Activated naive CD4-positive, alpha-beta T cell treated with anti-CD3 and anti-CD28 coated beads, Interleukin-2, amount 50 U/mL, for 72 hours (primary cell): ENCODE data around the gene TMEM161A. TPM values are rescaled to one million over a fixed set of nuclear protein-coding genes. Genes with fewer than 3 reads are reported as not detected.
"Not testable (repeated sequence)": the region's sequence is repeated elsewhere in the genome, so short reads cannot be mapped to it uniquely, and the experiment has no call there.

ENCODE experiments used
- ATAC-seq, 2 donors: fragments of 150-1000 bp; cut with Tn5 transposase; 2 replicates each; pipeline ENCODE4 v1.10.0; 2021; ENCODE audit warnings: mild to moderate bottlenecking in 2 of 2, moderate library complexity in 2 of 2
- DNase-seq, 2 donors: peaks; one replicate each; pipeline ENCODE4 v3.0.0; 2021 to 2022; ENCODE audit warnings: low spot score in 2 of 2
- H3K27ac Mint-ChIP-seq, 2 donors: one replicate each; pipeline ENCODE4 v1.8.0; 2022; ENCODE audit warnings: mild to moderate bottlenecking in 2 of 2, mixed read lengths in 2 of 2
- H3K36me3 Mint-ChIP-seq, 2 donors: one replicate each; pipeline ENCODE4 v1.8.0; 2022; ENCODE audit warnings: mixed read lengths in 2 of 2
- H3K9me3 Mint-ChIP-seq, 2 donors: one replicate each; pipeline ENCODE4 v1.8.0; 2022; ENCODE audit warnings: mixed read lengths in 2 of 2
- total RNA-seq, 2 donors: library from RNA; stranded (reverse); gene quantifications; one replicate each; pipeline ENCODE4 v1.2.3, GENCODE V29; 2022

Gene TMEM161A
- total RNA-seq, 2 donors from 2014 or later: 22.9 to 28.2 TPM

GRCh38 chr19:19139876-19140229 is 1.6 kb upstream of the TMEM161A start:
- no peak overlapping the region for H3K27ac Mint-ChIP-seq

DNA sequence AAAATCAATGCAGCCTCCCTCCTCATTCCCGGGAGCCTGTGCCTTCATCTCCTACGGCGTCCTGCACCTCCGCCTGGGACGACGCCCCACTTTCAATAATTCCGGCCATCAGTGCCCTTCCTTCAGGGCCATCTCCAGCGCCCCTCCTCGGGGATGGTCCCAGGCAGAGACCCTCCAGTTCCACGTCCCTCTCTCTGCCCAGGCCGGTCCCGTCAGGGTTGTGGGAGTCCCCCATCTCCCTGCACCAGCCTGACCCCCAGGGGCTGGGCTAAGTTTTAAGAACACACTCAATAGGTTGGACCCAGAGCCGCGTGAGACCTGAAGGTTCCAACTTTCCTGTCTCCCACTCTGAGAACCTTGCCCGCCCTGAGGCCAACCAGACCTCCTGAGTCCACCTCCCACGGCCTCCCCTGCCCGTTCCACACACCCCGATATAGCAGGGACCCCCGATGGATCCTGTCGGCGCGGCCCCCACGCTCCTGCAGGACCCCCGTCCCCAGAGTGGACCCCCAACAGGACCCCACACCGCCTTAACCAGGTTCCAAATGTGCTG is 646 bp downstream of the TMEM161A start:
- no peak for DNase-seq
- Mint-ChIP-seq H3K36me3 (peaks cover 8 to 16% of the 10 kb centered on the region in 2 donors), H3K27ac (peak overlapping the region; percentile 99), H3K9me3 (peaks cover 0 to 4% of the 10 kb centered on the region in 2 donors)
- ATAC-seq: no peak

More at GRCh38 chr19:19139876-19140229, 1.6 kb upstream of the TMEM161A start:
- no peaks in the 10 kb centered on the region for H3K9me3 Mint-ChIP-seq
- ATAC-seq: no peak
- peaks cover 0 to 7% of the 10 kb centered on the region in 2 donors for H3K36me3 Mint-ChIP-seq
- no peak for DNase-seq

GRCh38 chr19:19135713-19136112 is 2.6 kb downstream of the TMEM161A start:
- not testable (repeated sequence) for ATAC-seq, DNase-seq, H3K27ac Mint-ChIP-seq, H3K9me3 Mint-ChIP-seq
- peaks cover 17 to 25% of the 10 kb centered on the region in 2 donors for H3K36me3 Mint-ChIP-seq

- Mint-ChIP-seq H3K36me3 (peaks cover 17 to 25% of the 10 kb centered on the region in 2 donors), H3K27ac (no peak overlapping the region), H3K9me3 (peaks cover 3 to 4% of the 10 kb centered on the region in 2 donors)
- peak in 1 of 2 donors; percentile 49 for DNase-seq
- no peak for ATAC-seq
Observed at GRCh38 chr19:19134687-19135158, 3.6 kb downstream of the TMEM161A start.

- ATAC-seq (no peak), DNase-seq (no peak)
- Mint-ChIP-seq H3K36me3 (peaks cover 17 to 25% of the 10 kb centered on the region in 2 donors), H3K27ac (no peak overlapping the region), H3K9me3 (peaks cover 3 to 4% of the 10 kb centered on the region in 2 donors)
Observed at GRCh38 chr19:19133985-19134384, 4.3 kb downstream of the TMEM161A start.

DNA sequence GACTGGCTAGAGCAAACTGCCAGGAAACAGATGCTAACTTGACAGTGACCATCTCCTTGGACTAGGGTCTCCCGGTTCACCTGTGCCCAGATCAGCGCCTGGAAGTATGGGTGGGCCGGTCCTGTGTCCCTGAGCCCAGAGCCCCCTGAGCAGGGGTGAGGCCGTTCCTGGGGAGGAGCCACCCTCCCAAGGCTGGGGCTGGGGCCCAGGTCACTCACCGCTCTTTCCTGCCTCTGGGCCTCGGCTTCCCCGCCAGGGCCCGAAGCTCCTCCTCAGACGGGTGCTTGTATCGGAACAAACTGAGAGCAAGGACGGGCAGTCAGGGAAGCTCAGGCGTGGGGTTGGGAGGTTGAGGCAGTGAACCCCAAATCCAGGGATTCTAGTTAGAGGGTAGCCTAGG is 5.4 kb downstream of the TMEM161A start:
- no peak for ATAC-seq
- H3K9me3 Mint-ChIP-seq: peaks cover 3 to 6% of the 10 kb centered on the region in 2 donors
- no peak overlapping the region for H3K27ac Mint-ChIP-seq
- peaks cover 11 to 28% of the 10 kb centered on the region in 2 donors for H3K36me3 Mint-ChIP-seq
- DNase-seq: no peak

DNA sequence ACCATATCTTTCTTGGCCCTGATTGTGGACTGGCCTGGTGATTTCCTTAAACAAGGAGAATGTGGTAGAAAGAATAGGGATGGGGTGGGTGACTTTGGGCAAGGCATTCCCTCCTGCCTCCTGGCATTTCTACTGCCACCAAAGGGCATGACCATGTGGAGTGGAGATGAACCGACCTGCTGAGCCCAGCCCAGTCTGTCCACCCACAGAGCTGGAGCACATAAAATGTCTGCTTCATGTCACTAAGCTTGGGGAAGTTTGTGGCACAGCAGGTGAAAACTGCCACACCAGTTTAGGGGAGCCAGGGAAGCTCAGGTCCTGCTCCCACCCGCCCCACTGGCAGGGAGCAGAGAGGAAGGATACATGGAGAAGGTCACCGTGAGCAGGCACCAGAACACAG is 6.3 kb downstream of the TMEM161A start:
- DNase-seq: no peak
- Mint-ChIP-seq H3K9me3 (peaks cover 3 to 8% of the 10 kb centered on the region in 2 donors), H3K36me3 (peaks cover 9 to 31% of the 10 kb centered on the region in 2 donors), H3K27ac (no peak overlapping the region)
- ATAC-seq: no peak

DNA sequence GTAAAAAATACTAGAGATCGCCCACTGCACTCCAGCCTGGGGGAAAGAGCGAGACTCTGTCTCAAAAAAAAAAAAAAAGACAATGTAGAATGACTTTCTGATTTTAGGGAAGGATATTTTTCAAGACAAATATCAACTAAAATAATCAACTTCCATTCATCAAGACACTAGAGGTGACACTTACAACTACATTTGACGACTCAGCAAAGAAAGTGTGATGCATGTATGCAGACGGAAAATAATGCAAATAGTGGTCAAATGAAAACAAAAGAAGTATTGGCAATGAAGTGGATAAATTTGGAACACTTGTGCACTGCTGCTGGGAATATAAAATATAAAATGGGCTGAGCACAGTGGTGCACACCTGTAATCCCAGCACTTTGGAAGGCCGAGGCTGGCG is 12.2 kb downstream of the TMEM161A start:
- peaks cover 17 to 25% of the 10 kb centered on the region in 2 donors for H3K36me3 Mint-ChIP-seq
- no peak for ATAC-seq
- H3K9me3 Mint-ChIP-seq: peaks cover 6 to 10% of the 10 kb centered on the region in 2 donors
- H3K27ac Mint-ChIP-seq: no peak overlapping the region
- DNase-seq: no peak

DNA sequence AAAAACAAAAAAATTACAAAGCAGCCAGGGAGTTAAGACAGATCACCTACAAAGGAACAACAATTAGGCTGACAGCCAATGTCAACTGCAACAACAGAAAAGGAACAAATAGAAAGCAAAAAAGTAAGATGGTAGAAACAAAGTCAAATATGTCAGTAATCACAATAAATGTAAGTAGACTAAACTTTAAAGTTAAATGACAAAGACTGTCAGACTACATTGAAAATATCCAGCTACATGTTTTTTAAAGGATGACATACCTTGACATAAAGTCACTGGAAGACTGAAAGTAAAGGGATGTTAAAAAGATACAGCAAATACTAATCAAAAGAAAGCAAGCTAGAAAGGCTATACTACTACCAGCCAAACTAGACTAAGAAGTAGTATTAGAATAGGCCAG is 14.9 kb downstream of the TMEM161A start:
- no peak for DNase-seq
- Mint-ChIP-seq H3K36me3 (peaks cover 17 to 25% of the 10 kb centered on the region in 2 donors), H3K9me3 (peaks cover 6 to 10% of the 10 kb centered on the region in 2 donors), H3K27ac (no peak overlapping the region)
- no peak for ATAC-seq

DNA sequence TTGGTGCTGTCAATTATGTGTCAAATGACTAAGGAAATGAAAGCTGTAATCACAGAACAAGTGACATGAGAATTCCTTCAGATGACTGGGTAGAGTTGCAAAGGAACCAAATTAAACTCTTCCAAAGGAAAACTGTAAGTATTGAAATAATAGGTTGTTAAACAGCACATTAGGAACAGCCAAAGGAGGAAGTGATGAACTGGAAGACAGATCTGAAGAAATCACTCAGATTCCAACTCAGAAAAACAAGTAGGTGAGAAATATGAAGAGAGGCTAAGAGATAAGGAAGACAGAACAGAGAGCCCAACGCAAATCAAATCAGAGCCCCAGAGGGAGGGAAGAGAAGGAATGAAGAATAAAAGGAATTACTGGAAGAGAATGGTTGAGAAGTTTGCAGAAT is 15.4 kb downstream of the TMEM161A start:
- no peak for ATAC-seq
- H3K9me3 Mint-ChIP-seq: peaks cover 6 to 8% of the 10 kb centered on the region in 2 donors
- no peak overlapping the region for H3K27ac Mint-ChIP-seq
- peaks cover 17 to 23% of the 10 kb centered on the region in 2 donors for H3K36me3 Mint-ChIP-seq
- no peak for DNase-seq

DNA sequence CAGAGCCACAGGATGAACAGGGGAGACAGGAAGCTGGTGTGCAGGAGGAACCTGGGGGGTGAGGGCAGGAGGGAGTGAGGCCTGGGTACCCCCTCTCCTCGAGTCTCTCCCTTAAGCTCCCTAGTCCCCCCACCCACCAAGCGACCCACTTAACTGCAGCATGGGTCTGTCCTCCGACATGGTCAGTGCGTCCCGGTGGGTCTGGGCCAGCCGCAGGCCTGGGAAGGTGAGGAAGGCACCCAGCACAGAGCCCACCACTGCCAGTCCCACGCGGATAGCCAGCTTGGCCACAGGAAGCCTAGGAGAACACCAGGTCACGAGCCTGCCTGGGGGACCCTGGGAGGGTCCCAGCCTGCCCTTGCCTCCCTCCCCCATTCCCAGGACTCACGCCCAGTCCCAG is 16.9 kb downstream of the TMEM161A start:
- H3K27ac Mint-ChIP-seq: no peak overlapping the region
- no peak for DNase-seq

DNA sequence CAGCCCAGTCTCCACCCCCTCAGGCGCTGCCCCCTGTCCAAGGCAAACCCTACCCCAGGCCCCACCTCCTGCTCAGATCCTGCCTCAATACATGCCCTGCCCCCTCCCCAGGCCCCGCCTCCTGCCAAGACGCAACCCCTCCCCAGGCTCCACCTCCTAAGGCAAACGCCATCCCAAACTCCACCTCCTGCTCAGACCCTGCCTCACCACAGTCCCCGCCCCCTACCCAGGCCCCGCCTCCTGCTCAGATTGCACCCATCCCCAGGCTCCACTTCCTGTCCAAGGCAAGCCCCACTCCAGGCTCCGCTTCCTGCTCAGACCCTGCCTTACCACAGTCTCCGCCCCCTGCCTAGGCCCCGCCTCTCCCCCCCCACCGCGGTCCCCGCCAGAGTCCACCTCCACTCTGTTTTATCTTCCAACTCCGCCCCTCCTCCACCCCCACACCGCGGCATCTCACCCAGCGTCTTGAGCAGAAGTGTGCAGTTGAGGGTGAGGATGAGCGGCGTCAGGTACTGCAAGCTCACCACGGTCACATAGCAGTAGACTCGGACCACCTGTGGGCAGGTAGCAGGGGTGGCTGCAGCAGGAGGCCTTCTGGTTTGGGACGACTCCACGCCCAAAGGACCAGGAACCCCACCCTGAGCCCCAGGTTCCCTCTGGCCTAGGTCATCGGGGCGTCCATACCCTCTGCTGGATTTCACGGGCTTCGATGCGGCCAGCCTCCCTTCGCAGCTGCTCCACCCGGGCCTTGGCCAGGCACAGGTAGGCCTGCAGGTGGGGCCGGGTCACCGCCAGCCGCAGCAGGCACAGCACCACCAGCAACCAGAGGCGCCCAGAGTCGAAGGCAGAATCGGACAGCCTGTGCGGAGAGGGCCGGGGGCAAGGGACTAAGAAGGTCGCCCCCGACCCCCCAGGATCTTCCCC is 17.7 kb downstream of the TMEM161A start:
- peaks cover 17 to 20% of the 10 kb centered on the region in 2 donors for H3K36me3 Mint-ChIP-seq
- H3K27ac Mint-ChIP-seq: no peak overlapping the region
- peak in 1 of 2 donors; percentile 34 for DNase-seq
- H3K9me3 Mint-ChIP-seq: peaks cover 6% of the 10 kb centered on the region in 2 donors
- peak in 1 of 2 donors; percentile 51 for ATAC-seq

More for the DNA sequence above, 16.9 kb downstream of the TMEM161A start:
- H3K9me3 Mint-ChIP-seq: peaks cover 6% of the 10 kb centered on the region in 2 donors
- H3K36me3 Mint-ChIP-seq: peaks cover 17 to 20% of the 10 kb centered on the region in 2 donors
- ATAC-seq: no peak

DNA sequence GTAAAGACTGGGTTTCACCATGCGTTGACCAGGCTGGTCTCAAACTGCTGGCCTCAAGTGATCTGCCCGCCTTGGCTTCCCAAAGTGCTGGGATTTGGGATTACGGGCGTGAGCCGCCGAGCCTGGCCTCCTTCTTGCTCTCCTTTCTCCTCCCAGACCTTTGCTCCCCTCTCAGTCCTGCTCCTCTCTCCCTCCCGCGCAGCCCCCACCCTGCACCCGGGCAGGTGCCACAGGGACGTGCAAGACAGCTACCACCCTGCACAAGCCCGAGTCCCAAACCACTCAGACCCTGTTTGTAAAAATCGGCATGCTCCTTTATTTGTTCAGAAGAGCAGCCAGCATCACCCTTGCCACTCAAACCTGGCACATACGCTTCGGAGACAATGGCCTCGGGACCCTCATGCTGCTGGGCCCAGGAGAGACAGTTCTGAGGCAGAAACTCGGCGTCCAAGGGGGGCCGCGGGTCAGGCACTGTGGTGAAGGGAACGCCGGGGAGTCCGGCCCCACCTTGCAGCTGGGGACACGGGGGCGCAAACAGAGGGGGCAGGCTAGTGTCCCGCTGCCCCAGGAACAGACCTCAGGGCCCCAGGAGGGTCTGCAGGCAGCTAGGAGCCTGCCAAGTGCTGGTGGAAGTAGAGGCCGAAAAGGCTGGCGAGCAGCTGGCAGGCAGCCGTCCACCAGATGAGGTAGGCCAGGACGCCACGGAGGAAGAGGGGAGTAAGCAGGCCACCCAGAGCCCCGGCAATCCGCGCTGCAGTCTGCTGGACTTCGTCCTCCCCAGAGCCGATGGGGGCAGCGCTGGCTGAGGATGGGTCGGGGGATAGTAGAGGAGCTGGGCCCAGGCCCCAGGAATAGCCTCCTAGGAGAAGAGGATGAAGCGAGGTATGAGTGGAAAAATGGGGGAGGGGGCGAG is 18.7 kb downstream of the TMEM161A start:
- no peak overlapping the region for H3K27ac Mint-ChIP-seq
- H3K36me3 Mint-ChIP-seq: peaks cover 17 to 20% of the 10 kb centered on the region in 2 donors
- DNase-seq (no peak), ATAC-seq (no peak)
- peaks cover 6% of the 10 kb centered on the region in 2 donors for H3K9me3 Mint-ChIP-seq

GRCh38 chr19:19115954-19116353 is 22.3 kb downstream of the TMEM161A start:
- DNase-seq (peak in 1 of 2 donors; percentile 66), ATAC-seq (peak; percentile 50 to 59)
- no peaks in the 10 kb centered on the region for H3K9me3 Mint-ChIP-seq
- H3K27ac Mint-ChIP-seq: no peak overlapping the region
- no peaks in the 10 kb centered on the region for H3K36me3 Mint-ChIP-seq

- peak; percentile 9 to 33 for ATAC-seq
Observed at GRCh38 chr19:19113040-19113626, 25.1 kb downstream of the TMEM161A start.

GRCh38 chr19:19111967-19112580 is 26.2 kb downstream of the TMEM161A start:
- Mint-ChIP-seq H3K27ac (peak overlapping the region in 1 of 2 donors; percentile 44), H3K36me3 (no peaks in the 10 kb centered on the region), H3K9me3 (no peaks in the 10 kb centered on the region)
- DNase-seq: no peak
- ATAC-seq: no peak

More at GRCh38 chr19:19113040-19113626, 25.1 kb downstream of the TMEM161A start:
- H3K9me3 Mint-ChIP-seq: no peaks in the 10 kb centered on the region
- DNase-seq: no peak
- H3K27ac Mint-ChIP-seq: no peak overlapping the region
- no peaks in the 10 kb centered on the region for H3K36me3 Mint-ChIP-seq
